Testis (tissue), 2 donors: ENCODE data around the gene KIF21B.

Experiments used
- CTCF ChIP-seq, 3 experiments: fragments of 450-650 bp in 2 of 3; fragments of 200-600 bp in 1 of 3; sonication (generic) in 1 of 3; IDR thresholded peaks; one replicate each; pipeline ENCODE4 v1.5.1; 2016 to 2019; ENCODE audit warnings: antibody characterized with exemption in 3 of 3, mild to moderate bottlenecking in 2 of 3, moderate library complexity in 1 of 3
- POLR2A ChIP-seq: fragments of 450-650 bp; IDR thresholded peaks from one replicate; pipeline ENCODE4 v1.6.1; 2017; ENCODE audit warnings: antibody characterized with exemption, mild to moderate bottlenecking, moderate library complexity

GRCh38 chr1:201032408-201032807 lies 8.9 kb upstream of the KIF21B start:
- TF ChIP-seq CTCF (IDR thresholded peaks at IDR 0.05) (no peak), POLR2A (no peak)
